Stimulated activated CD4-positive, alpha-beta T cell treated with anti-CD3 and anti-CD28 coated beads, Interleukin-2, amount 100 ng/mL, for 24 hours (primary cell): Measurements from ENCODE around the gene SLC25A4.
A peak's percentile ranks its signal among the peaks of the same experiment; 100 is the strongest.

ENCODE experiments used
- DNase-seq, 2 donors: peaks; one replicate each; pipeline ENCODE4 v3.0.0-alpha.2; 2020

The SLC25A4 gene

GRCh38 chr4:185122681-185123345, 20.3 kb upstream of the SLC25A4 start:
- no peak for DNase-seq

GRCh38 chr4:185124006-185124405, 19.1 kb upstream of the SLC25A4 start:
- DNase-seq: no peak

DNA sequence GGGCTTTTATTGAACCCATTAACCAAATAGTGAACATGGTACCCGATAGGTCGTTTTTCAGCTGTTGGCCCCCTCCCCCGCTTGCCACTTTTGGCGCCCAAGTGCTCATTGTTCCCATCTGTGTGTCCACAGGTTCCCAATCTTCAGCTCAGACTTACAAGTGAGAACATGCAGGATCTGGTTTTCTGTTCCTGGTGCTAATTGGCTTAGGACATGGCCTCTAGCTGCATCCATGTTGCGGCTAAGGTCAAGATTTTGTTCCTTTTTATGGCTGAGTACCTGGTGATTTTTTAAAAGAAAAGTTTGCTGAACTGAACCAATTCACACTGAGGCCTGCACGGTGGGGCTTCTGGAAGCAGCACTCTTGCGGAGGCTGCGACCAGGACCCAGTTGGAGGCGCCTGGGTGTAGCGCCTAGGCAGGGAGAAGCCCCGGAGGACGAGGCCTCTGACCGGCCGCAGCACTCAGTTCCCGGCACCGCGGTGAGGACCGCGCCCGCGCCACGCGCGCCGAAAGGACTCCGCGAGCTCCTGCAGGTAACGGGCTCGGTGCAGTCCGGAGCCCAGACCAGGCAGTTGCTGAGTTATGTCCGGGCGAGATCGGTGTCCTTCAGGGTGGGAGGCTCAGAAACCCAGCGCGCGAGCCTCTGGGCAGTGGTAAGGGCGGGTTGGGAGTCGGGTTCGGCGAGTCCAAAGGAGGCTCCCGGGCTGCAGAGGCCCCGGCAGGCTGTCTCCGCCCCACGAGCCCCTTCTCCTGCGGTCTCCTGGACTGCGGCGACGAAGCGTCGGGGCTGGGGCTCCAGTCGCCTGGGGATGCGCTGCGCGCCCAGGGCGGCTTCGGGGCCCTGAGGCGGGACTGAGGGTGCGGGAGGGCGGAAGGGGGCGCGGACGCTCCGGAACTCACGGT, 15.8 kb upstream of the SLC25A4 start:
- DNase-seq: peak in 1 of 2 donors; percentile 17

- DNase-seq: peak; percentile 24 to 40
Observed at GRCh38 chr4:185128272-185129119, 14.6 kb upstream of the SLC25A4 start.

- no peak for DNase-seq
Observed at GRCh38 chr4:185134307-185134869, 8.7 kb upstream of the SLC25A4 start.

GRCh38 chr4:185137233-185137925, 5.7 kb upstream of the SLC25A4 start:
- DNase-seq: no peak

GRCh38 chr4:185138161-185138560, 4.9 kb upstream of the SLC25A4 start:
- no peak for DNase-seq

- no peak for DNase-seq
Observed at GRCh38 chr4:185139736-185140135, 3.3 kb upstream of the SLC25A4 start.

GRCh38 chr4:185141777-185142176, 1.3 kb upstream of the SLC25A4 start:
- no peak for DNase-seq

DNA sequence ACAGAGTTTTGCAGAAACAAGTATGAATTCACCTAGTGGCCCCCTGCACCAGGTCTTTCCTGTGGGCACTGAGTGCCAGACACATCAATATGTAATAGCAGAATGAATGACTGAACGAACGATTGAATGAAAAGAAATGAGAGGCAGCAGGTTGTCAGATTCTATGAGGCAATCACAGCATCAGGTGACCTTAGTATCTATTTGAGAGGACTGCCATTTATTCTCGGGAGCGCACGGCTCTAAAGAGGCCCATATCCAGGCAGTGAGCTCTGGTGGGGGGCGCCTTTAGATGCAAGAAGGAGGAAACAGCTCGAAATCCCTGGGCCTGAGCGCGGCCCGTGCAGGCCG, 528 bp upstream of the SLC25A4 start:
- no peak for DNase-seq

- DNase-seq: peak; percentile 29 to 35
Observed at GRCh38 chr4:185143601-185143969, 519 bp downstream of the SLC25A4 start.

GRCh38 chr4:185144601-185145240, 1.7 kb downstream of the SLC25A4 start:
- DNase-seq: no peak

DNA sequence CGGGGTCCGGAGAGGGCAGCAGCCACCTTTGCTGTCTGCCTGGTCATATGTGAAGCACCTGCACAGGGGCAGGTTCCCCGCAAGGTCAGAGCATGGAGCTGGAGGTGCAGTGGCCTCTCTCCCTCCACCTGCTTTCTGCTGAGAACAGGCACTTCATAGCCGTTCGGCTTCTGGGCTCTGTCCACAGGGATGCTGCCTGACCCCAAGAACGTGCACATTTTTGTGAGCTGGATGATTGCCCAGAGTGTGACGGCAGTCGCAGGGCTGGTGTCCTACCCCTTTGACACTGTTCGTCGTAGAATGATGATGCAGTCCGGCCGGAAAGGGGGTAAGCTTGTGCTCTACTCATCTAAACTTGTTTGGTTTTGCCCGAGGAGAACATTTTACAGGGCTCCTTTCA, 2.5 kb downstream of the SLC25A4 start:
- no peak for DNase-seq

- no peak for DNase-seq
Observed at GRCh38 chr4:185149392-185149791, 6.3 kb downstream of the SLC25A4 start.

DNA sequence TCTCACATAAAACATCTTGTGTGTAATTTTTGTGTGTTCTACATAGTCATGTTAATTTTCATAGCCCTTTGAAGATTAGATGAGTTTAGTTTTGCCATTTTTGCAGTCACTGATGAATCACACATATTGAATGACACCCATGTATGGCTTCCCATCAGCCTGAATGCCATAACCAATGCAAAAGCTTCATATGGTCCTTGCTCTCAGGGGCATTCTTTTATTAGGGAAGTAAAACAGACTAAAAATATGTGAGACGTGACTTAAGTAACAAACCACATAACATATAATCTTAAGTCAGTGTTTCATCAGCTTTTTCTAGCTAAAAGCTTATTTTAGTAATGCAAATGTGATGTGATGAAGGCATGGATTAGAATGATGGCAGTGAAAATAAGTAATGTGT, 8.2 kb downstream of the SLC25A4 start:
- no peak for DNase-seq

GRCh38 chr4:185165605-185166063, 22.6 kb downstream of the SLC25A4 start:
- DNase-seq: no peak

DNA sequence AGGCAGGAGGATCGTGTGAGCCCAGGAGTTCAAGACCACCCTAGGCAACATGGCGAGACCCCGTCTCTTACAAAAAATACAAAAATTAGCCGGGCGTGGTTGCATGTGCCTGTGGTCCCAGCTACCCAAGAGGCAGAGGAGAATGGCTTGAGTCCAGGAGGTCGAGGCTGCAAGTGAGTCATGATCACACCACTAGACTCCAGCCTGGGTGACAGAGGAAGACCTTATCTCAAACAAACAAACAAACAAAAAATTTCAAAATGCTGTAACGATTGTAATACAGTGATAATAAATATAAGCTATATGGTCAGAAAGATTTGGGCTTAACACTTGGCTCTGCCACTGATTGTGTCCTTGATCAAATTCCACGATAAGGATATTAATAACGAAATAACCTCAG, 24.2 kb downstream of the SLC25A4 start:
- DNase-seq: no peak

- no peak for DNase-seq
Observed at GRCh38 chr4:185171373-185172071, 28.5 kb downstream of the SLC25A4 start.

DNA sequence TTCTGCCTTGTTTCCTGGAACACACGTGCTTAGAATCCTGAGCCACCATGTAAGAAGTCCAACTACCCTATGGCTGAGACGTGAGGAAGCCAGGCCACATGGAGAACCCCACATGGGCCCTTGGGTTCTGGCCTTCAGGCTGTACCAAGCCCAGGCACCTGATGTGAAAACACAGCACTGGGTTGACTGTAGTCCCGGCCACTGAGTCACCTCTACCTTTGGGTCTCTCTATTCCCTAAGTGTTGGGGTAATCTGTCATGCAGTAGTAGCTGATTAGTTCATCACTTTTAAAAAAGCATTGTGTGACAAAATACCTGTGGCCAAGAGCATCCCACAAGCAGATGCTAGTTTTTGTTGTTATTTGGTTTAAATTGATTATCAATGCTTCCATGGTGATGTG, 36.4 kb downstream of the SLC25A4 start:
- peak in 1 of 2 donors; percentile 12 for DNase-seq

GRCh38 chr4:185182239-185182638, 39.2 kb downstream of the SLC25A4 start:
- no peak for DNase-seq

GRCh38 chr4:185183622-185184281, 40.7 kb downstream of the SLC25A4 start:
- DNase-seq: peak; percentile 72 to 82
